ENCODE measurements around the gene ARL5A. TPM values are rescaled to one million over a fixed set of nuclear protein-coding genes. Genes with fewer than 3 reads are reported as not detected.

The ARL5A gene
- total RNA-seq, 1 donor from 2014 or later, result 30.3 TPM

DNA sequence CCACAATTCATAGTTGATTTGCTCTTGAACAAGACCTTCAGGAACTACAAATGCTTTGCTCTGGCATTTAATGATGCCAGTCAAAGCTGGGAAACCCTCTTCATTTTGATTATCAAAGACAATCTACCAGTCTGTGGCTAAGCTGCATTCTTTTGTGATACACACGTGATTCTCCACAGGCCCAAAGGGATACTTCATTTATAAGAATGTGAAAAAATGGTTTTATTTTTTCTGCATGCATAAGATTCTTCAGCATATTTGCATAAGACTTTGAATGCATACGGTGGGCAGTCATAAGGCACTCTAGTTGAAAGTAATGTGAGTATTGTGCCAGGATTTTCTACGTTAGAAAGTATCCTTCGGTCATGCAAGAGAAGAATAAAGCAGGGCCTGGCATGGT is 33.0 kb upstream of the ARL5A start:
- Mint-ChIP-seq H3K4me1 (ENCODE audit: low read depth, unreplicated experiment) (no peaks in the 10 kb centered on the region), H3K27me3 (ENCODE audit: unreplicated experiment) (no peaks in the 10 kb centered on the region), H3K4me3 (ENCODE audit: unreplicated experiment) (no peak overlapping the region), H3K9me3 (ENCODE audit: unreplicated experiment) (no peaks in the 10 kb centered on the region), H3K36me3 (ENCODE audit: unreplicated experiment) (no peaks in the 10 kb centered on the region), H3K27ac (ENCODE audit: unreplicated experiment) (no peak overlapping the region)
- no peak for DNase-seq
- TF ChIP-seq, protein P1, sequence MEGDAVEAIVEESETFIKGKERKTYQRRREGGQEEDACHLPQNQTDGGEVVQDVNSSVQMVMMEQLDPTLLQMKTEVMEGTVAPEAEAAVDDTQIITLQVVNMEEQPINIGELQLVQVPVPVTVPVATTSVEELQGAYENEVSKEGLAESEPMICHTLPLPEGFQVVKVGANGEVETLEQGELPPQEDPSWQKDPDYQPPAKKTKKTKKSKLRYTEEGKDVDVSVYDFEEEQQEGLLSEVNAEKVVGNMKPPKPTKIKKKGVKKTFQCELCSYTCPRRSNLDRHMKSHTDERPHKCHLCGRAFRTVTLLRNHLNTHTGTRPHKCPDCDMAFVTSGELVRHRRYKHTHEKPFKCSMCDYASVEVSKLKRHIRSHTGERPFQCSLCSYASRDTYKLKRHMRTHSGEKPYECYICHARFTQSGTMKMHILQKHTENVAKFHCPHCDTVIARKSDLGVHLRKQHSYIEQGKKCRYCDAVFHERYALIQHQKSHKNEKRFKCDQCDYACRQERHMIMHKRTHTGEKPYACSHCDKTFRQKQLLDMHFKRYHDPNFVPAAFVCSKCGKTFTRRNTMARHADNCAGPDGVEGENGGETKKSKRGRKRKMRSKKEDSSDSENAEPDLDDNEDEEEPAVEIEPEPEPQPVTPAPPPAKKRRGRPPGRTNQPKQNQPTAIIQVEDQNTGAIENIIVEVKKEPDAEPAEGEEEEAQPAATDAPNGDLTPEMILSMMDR (IDR thresholded peaks at IDR 0.05; ENCODE audit: partially characterized antibody, unreplicated experiment), result no peak

DNA sequence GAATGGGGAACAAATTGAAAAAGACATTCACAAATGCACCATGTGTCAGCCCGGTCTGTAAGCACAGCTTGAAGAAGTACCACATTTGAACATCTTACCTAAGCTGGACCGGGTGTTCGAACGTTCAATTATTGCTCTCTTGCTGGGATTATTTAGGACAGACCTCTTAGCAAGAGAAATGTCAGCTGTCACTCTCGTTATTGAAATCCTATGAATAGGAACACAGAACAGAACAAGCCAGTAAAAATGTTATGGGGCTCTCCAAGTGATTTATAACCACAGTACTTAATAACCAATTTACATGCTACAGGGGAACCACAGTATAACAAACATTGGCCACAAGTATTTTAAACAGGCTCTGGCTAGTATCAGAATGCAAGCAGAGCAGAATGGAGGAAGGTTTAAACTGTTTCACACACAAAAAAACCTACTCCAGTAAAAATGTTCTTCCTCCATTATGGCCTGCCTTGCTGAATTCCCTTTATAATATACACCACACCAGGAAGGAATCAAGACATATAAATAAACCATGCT is 32.5 kb upstream of the ARL5A start:
- DNase-seq, result no peak

DNA sequence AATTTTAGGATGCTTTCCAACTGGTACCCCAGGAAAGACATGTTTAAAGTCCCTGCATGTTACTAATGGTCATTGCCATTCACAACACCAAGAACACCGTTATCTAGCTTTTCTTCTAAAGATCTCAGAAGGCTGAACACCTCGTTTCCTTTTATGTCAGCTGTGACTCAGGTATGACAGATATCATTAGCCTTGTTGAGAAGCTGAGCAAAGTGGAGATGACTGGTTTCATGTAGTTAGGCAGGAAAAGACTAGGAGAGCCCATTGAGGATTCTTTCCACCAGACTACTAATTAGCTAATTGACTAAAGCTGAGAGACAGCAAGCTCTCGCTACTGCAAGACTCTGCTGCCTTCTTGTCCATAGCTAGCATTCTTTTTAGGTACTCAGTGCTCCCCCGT is 32.0 kb upstream of the ARL5A start:
- TF ChIP-seq, protein P1 (IDR thresholded peaks at IDR 0.05; ENCODE audit: partially characterized antibody, unreplicated experiment), result no peak
- no peak overlapping the region for H3K27ac Mint-ChIP-seq (ENCODE audit: unreplicated experiment)
- H3K4me3 Mint-ChIP-seq (ENCODE audit: unreplicated experiment), result no peak overlapping the region
- no peaks in the 10 kb centered on the region for H3K36me3 Mint-ChIP-seq (ENCODE audit: unreplicated experiment)
- no peaks in the 10 kb centered on the region for H3K9me3 Mint-ChIP-seq (ENCODE audit: unreplicated experiment)
- no peaks in the 10 kb centered on the region for H3K4me1 Mint-ChIP-seq (ENCODE audit: low read depth, unreplicated experiment)
- no peaks in the 10 kb centered on the region for H3K27me3 Mint-ChIP-seq (ENCODE audit: unreplicated experiment)
- no peak for DNase-seq

More for the DNA sequence above, 32.5 kb upstream of the ARL5A start:
- H3K4me1 Mint-ChIP-seq (ENCODE audit: low read depth, unreplicated experiment), result no peaks in the 10 kb centered on the region
- H3K27me3 Mint-ChIP-seq (ENCODE audit: unreplicated experiment), result no peaks in the 10 kb centered on the region
- no peaks in the 10 kb centered on the region for H3K9me3 Mint-ChIP-seq (ENCODE audit: unreplicated experiment)
- TF ChIP-seq, protein P1 (IDR thresholded peaks at IDR 0.05; ENCODE audit: partially characterized antibody, unreplicated experiment), result no peak
- no peaks in the 10 kb centered on the region for H3K36me3 Mint-ChIP-seq (ENCODE audit: unreplicated experiment)
- H3K27ac Mint-ChIP-seq (ENCODE audit: unreplicated experiment), result no peak overlapping the region
- no peak overlapping the region for H3K4me3 Mint-ChIP-seq (ENCODE audit: unreplicated experiment)

DNA sequence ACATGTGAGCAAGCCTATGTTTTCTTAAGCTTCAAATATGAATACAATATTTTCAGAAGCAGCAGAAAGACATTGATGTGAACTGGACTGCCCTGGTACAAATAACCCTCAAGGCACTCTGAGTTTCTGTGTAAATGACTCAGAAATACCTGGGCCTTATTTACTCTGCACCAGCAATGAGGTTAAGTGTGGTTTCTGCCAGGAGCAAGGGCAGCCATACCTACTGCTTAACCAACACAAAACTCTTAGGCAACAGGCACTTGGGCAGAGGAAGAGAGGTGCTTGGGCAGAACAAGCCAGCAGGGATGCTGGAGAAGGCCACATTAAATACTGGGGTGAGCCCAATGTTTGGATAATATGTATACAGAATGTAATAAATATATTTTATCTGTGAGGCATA is 29.4 kb upstream of the ARL5A start:
- H3K4me3 Mint-ChIP-seq (ENCODE audit: unreplicated experiment), result no peak overlapping the region
- DNase-seq, result no peak
- TF ChIP-seq, protein P1 (IDR thresholded peaks at IDR 0.05; ENCODE audit: partially characterized antibody, unreplicated experiment), result no peak
- no peaks in the 10 kb centered on the region for H3K4me1 Mint-ChIP-seq (ENCODE audit: low read depth, unreplicated experiment)
- H3K9me3 Mint-ChIP-seq (ENCODE audit: unreplicated experiment), result no peaks in the 10 kb centered on the region
- H3K36me3 Mint-ChIP-seq (ENCODE audit: unreplicated experiment), result no peaks in the 10 kb centered on the region
- no peak overlapping the region for H3K27ac Mint-ChIP-seq (ENCODE audit: unreplicated experiment)
- no peaks in the 10 kb centered on the region for H3K27me3 Mint-ChIP-seq (ENCODE audit: unreplicated experiment)

DNA sequence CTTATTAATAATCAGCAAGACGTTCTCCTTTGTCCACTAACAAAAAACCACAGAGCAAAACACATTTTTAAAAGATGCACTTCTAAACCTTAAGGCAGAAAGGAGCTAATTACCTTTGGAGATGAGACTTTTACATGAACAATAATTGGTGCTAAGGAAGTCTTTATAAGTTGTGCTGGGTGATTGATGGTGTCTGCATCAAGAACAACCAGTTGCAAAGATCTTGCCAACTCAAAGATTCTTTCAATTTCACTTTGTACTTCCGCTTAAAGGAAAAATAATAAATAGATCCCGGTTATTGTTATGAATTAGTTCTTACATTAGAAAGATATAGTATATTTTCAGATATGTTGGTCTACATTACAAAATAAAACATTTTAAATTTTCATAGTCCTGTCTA is 26.9 kb upstream of the ARL5A start:
- H3K4me3 Mint-ChIP-seq (ENCODE audit: unreplicated experiment), result no peak overlapping the region
- DNase-seq, result no peak
- no peaks in the 10 kb centered on the region for H3K4me1 Mint-ChIP-seq (ENCODE audit: low read depth, unreplicated experiment)
- no peak overlapping the region for H3K27ac Mint-ChIP-seq (ENCODE audit: unreplicated experiment)
- TF ChIP-seq, protein P1 (IDR thresholded peaks at IDR 0.05; ENCODE audit: partially characterized antibody, unreplicated experiment), result no peak
- no peaks in the 10 kb centered on the region for H3K36me3 Mint-ChIP-seq (ENCODE audit: unreplicated experiment)
- no peaks in the 10 kb centered on the region for H3K9me3 Mint-ChIP-seq (ENCODE audit: unreplicated experiment)
- H3K27me3 Mint-ChIP-seq (ENCODE audit: unreplicated experiment), result no peaks in the 10 kb centered on the region
